RWPE2 (cell line): ENCODE measurements around the gene ACP2.
A peak's percentile ranks its signal among the peaks of the same experiment; 100 is the strongest.

ENCODE experiments used
- ATAC-seq: fragments of 200-7000 bp; cut with Tn5 transposase; 3 replicates; pipeline ENCODE4 v1.9.1; 2021; ENCODE audit warnings: low read depth
- DNase-seq: peaks from one replicate; pipeline ENCODE4 v3.0.0-alpha.2; 2020; ENCODE audit warnings: low spot score
- H3K27ac ChIP-seq: fragments of 450-650 bp; 2 replicates; pipeline ENCODE4 v1.5.1; 2017; ENCODE audit warnings: mild to moderate bottlenecking; ENCODE audit not compliant: poor library complexity, severe bottlenecking
- H3K27me3 ChIP-seq: fragments of 250-450 bp; sonication (Bioruptor Pico); 2 replicates; pipeline ENCODE4 v1.5.1; 2021; ENCODE audit warnings: mild to moderate bottlenecking, moderate library complexity; ENCODE audit not compliant: insufficient read depth, poor library complexity, severe bottlenecking
- H3K36me3 ChIP-seq: fragments of 250-450 bp; sonication (Bioruptor Pico); 2 replicates; pipeline ENCODE4 v1.5.1; 2020; ENCODE audit warnings: low read depth, mild to moderate bottlenecking, moderate library complexity
- H3K4me1 ChIP-seq: fragments of 250-450 bp; sonication (Bioruptor Pico); 2 replicates; pipeline ENCODE4 v1.5.1; 2021; ENCODE audit warnings: mild to moderate bottlenecking, moderate library complexity; ENCODE audit not compliant: insufficient read depth, poor library complexity, severe bottlenecking
- H3K4me3 ChIP-seq: fragments of 250-450 bp; sonication (Bioruptor Pico); 2 replicates; pipeline ENCODE4 v1.5.1; 2021; ENCODE audit warnings: mild to moderate bottlenecking, moderate library complexity; ENCODE audit not compliant: severe bottlenecking
- H3K9me3 ChIP-seq: fragments of 250-450 bp; sonication (Bioruptor Pico); 2 replicates; pipeline ENCODE4 v1.5.1; 2021; ENCODE audit warnings: mild to moderate bottlenecking, moderate library complexity; ENCODE audit not compliant: severe bottlenecking
- TF ChIP-seq, protein P1 (sequence below): fragments of 450-650 bp; IDR thresholded peaks from one replicate; pipeline ENCODE4 v1.5.1; 2017; ENCODE audit warnings: mild to moderate bottlenecking, moderate library complexity; ENCODE audit not compliant: poor library complexity, severe bottlenecking

Gene ACP2

DNA sequence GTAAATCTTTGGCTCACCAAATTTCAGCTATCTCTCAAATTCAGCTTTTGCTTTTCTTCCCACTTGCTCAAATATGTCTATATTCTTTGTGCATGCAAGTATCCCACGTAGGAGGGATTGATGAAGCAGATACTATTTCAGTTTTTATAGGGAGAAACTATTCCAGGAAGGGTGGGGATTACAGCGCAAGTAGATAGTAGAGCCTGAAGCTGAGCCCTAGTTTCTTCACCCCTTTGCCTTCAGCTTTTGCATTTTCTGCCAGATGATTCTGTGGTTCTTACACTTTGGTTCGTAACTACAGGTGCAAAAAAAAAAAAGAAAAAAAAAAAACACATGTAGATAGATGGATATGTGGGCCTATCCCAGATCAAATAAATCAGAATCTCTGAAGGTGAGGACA, 3.1 kb upstream of the ACP2 start:
- ATAC-seq = no peak
- Histone ChIP-seq H3K4me3 (no peak overlapping the region), H3K27ac (no peak overlapping the region), H3K4me1 (no peaks in the 10 kb centered on the region), H3K9me3 (no peaks in the 10 kb centered on the region), H3K36me3 (peaks cover 8% of the 10 kb centered on the region), H3K27me3 (no peaks in the 10 kb centered on the region)
- DNase-seq = no peak
- TF ChIP-seq, protein P1, sequence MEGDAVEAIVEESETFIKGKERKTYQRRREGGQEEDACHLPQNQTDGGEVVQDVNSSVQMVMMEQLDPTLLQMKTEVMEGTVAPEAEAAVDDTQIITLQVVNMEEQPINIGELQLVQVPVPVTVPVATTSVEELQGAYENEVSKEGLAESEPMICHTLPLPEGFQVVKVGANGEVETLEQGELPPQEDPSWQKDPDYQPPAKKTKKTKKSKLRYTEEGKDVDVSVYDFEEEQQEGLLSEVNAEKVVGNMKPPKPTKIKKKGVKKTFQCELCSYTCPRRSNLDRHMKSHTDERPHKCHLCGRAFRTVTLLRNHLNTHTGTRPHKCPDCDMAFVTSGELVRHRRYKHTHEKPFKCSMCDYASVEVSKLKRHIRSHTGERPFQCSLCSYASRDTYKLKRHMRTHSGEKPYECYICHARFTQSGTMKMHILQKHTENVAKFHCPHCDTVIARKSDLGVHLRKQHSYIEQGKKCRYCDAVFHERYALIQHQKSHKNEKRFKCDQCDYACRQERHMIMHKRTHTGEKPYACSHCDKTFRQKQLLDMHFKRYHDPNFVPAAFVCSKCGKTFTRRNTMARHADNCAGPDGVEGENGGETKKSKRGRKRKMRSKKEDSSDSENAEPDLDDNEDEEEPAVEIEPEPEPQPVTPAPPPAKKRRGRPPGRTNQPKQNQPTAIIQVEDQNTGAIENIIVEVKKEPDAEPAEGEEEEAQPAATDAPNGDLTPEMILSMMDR = no peak

GRCh38 chr11:47249378-47249715, 733 bp upstream of the ACP2 start:
- ATAC-seq (no peak), DNase-seq (no peak)
- H3K4me1 ChIP-seq = no peaks in the 10 kb centered on the region
- peaks cover 25% of the 10 kb centered on the region for H3K36me3 ChIP-seq
- H3K9me3 ChIP-seq = no peaks in the 10 kb centered on the region
- H3K4me3 ChIP-seq = peak overlapping the region; percentile 84
- TF ChIP-seq, protein P1 = no peak
- no peaks in the 10 kb centered on the region for H3K27me3 ChIP-seq
- H3K27ac ChIP-seq = peak overlapping the region; percentile 39

DNA sequence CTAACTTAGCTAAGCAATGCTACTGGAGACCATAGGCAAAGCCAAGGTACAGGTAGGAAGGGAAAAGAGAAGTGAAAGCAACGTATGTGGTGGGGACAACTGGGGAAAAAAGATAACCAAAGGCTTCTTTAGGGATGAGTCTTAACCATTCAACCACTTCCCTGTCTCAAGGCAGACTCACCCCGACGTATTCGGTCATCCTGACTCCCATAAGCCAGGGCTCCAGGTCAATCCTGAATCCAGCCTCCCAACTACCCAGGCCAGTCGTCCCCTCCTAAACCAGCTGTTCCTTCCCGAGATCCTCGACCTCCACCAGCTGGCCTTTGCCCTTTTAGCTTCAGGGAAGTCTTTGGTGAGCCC, 330 bp downstream of the ACP2 start:
- TF ChIP-seq, protein P1 = no peak
- Histone ChIP-seq H3K27ac (peak overlapping the region; percentile 39), H3K27me3 (no peaks in the 10 kb centered on the region), H3K4me1 (no peaks in the 10 kb centered on the region), H3K4me3 (peak overlapping the region; percentile 84), H3K36me3 (peaks cover 36% of the 10 kb centered on the region), H3K9me3 (no peaks in the 10 kb centered on the region)
- peak; percentile 40 for ATAC-seq
- DNase-seq = no peak

GRCh38 chr11:47247502-47247901, 1.1 kb downstream of the ACP2 start:
- ATAC-seq = no peak
- H3K4me3 ChIP-seq = no peak overlapping the region
- TF ChIP-seq, protein P1 = no peak
- H3K36me3 ChIP-seq = peaks cover 39% of the 10 kb centered on the region
- DNase-seq = no peak
- H3K9me3 ChIP-seq = no peaks in the 10 kb centered on the region
- H3K4me1 ChIP-seq = no peaks in the 10 kb centered on the region
- H3K27ac ChIP-seq = no peak overlapping the region
- H3K27me3 ChIP-seq = no peaks in the 10 kb centered on the region

DNA sequence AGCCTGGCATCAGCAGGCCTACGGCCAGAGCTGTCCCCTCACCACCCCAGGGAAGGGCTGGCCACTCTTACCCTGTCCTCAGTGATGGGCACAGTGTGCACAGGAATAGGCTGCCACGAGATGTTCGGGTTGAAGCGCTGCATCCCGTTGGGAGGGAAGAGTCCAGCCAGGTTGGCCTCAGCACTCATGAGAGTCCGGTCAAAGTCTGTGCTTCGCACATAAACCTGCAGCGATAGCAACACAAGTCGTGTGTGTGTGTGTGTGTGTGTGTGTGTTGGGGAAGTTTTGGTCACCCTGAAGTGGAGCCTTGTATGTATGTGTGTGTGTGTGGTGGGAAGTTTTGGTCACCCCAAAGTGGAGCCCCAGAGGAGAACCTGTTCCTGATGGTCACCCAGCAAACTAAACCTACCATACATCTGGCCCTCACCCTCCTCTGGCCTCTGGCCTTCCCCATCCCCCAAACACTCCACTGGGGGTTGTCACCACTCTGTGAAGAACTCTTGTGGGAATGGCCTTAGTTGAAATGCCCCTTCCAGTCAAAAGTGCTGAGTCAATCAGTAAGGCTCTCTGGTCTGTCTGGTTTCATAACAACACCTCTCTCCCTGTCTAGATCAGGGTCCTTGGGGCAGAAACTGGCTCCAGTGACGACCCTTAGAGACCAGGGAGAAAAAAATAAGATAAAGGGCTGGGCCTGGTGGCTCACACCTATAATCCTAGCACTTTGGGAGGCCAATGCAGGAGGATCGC, 2.8 kb downstream of the ACP2 start:
- DNase-seq (no peak), ATAC-seq (no peak)
- H3K27me3 ChIP-seq = no peaks in the 10 kb centered on the region
- H3K36me3 ChIP-seq = peaks cover 56% of the 10 kb centered on the region
- no peaks in the 10 kb centered on the region for H3K4me1 ChIP-seq
- H3K9me3 ChIP-seq = no peaks in the 10 kb centered on the region
- H3K27ac ChIP-seq = no peak overlapping the region
- TF ChIP-seq, protein P1 = no peak
- no peak overlapping the region for H3K4me3 ChIP-seq
